NCI-H146 treated with DMSO at 0.1 percent for 48 hours (cell line): ENCODE data around the gene TTC13.
A peak's percentile ranks its signal among the peaks of the same experiment; 100 is the strongest.
"Not testable (repeated sequence)": the region's sequence is repeated elsewhere in the genome, so short reads cannot be mapped to it uniquely, and the experiment has no call there.

Source experiments
- DNase-seq: peaks from one replicate; lab custom pipeline; 2025; ENCODE audit not compliant: unreplicated experiment; lab: John Stamatoyannopoulos, UW

The TTC13 gene

GRCh38 chr1:230992100-230992774, 13.6 kb upstream of the TTC13 start:
- no peak for DNase-seq

DNA sequence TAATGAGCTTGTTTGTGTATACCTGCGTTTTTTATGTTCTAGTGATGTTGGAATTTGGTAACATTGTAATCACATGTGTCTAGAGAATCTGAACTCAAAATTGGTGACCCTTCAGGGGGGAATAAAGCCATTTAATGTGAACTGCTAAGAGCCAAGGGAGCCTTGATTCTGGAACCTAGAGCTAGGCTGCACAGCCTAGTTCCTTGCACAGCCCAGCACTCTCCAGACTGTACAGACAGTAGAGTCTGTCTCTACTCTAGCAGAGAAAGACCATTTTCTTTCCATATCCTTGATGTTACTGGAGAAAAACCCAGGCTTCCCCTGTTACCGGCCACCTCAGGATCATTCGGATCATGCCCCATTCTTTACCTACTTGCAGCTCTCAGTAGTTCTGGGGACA, 8.8 kb upstream of the TTC13 start:
- DNase-seq, result no peak

- DNase-seq, result no peak
Observed at GRCh38 chr1:230986976-230987375, 8.3 kb upstream of the TTC13 start.

GRCh38 chr1:230985711-230986110, 7.0 kb upstream of the TTC13 start:
- DNase-seq, result no peak

GRCh38 chr1:230984622-230985515, 6.2 kb upstream of the TTC13 start:
- DNase-seq, result not testable (repeated sequence)

DNA sequence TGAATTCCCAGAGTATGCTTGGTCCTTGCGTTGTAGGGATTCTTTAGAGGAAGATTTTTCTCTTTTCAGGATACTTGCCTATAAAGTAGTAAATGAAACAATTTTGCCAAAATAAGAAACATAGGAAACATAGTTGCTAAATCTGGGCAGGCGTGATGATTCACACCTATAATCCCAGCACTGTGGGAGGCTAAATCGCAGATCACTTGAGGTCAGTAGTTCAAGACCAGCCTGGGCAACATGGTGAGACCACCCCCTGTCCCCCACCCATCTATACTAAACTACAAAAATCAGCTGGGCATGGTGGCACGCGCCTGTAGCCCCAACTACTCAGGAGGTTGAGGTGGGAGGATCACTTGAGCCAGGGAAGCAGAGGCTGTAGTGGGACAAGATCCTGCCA, 5.2 kb upstream of the TTC13 start:
- no peak for DNase-seq

DNA sequence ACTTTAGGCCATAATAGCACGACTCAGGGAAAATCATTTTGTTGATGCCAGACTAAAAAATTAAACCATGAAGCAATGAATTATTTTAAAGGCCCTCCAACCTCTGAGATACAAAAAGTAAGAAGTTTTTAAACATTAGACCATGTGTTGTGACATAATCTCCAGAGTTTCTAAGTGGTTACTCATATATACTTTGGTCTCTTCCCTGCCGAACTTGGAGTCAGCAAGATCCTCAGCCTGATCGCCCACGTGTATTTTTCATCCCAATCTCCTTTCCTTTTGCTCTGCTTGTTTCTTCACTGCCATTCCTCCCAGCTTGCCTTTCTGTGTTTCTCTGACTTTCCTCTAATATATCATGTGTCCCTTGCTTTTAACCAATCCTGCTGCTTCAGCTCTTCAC, 4.0 kb upstream of the TTC13 start:
- DNase-seq, result no peak

DNA sequence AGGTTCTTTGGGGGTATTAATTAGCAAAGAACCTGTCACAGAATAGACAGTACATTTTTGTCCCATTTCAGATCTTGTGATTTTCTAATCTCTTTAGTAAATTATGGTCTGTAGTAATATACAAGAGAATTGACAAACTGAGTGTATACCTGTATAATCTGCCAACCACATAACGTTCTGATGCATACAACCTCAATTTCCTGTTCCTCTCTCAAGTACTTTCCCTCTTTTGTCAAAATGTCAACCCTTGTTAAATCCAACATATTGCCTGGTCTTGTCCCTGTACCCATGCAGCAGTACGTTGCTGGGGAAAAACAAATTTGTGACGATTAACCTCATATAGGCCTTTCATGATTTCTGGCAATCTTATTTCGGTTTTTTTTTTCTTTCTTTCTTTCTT, 1.3 kb upstream of the TTC13 start:
- no peak for DNase-seq

GRCh38 chr1:230979389-230979716, 692 bp upstream of the TTC13 start:
- DNase-seq, result no peak

DNA sequence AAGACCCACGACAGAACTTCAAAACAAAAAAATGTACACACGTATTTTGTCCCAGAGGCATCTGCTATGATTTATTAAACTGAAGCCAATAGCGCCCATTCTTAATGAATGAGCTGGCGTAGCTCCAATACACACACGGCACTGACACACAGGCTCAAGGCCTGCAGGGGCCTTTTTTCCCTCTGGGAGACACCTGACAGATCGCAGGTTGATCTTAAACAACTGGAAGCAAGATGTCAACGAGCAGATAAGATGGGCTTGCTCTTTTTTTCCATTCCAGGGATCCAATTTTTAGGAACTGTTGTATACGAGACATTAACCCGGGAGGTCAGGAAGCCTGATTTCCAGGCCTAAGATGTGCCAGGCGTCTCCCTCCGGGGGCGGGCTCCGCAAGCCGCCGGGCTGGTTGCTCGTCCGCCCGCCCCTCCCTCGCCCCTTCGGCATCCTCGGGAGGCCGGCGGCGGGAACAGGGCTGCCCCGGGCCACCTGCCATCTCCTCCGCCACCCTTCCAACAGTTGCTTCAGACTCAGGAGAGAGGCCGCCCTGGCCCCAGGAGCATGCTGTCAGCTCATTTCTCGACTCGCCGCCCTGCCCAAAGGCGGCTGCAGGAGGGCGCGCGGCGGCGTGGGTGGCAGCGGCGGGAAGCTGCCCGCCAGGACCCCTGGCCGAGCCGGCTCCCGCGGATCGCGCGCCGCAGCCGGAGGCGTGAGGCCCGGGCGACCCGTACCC, 735 bp downstream of the TTC13 start:
- peak; percentile 69 for DNase-seq

DNA sequence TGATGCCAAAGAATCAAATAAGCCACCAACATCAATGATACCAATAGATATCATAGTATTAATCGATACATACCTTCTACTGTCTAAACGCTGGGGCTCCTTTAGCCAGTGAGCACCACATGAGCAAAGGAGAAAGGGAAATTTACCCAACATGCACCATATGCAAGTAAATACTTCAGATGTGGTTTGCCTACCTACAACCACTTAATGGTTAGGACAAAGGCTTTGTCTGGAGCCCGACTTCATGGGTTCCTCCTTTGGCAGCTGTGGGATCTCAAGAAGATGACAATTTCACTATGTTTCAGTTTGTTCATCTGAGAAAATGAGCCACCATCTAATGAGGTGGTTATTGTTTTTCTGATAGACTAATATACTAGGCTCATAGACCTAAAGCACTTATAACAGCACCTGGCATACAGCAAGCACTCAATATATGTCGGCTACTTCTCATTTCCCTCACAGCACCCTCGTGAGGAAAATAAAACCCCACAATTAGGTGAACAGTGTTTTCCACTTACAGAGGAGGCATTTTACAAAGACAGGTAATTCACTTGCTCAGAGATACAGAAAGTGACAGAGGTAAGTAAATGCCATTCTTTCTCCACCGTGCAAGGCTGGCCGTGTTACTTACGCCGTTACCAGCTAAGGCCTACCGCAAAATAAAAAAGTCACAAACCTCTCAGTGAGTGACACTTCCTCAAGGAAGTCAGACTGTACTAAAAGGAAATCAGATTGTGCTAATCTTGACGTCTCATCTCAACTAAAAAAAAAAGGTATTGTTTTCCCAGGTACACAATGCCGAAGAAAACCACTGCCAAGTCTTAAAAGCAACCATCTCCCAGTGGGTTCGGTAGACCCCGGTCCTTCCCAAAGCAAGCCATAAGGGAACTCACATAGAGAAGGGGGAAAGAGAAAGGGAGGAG, 1.6 kb downstream of the TTC13 start:
- no peak for DNase-seq

DNA sequence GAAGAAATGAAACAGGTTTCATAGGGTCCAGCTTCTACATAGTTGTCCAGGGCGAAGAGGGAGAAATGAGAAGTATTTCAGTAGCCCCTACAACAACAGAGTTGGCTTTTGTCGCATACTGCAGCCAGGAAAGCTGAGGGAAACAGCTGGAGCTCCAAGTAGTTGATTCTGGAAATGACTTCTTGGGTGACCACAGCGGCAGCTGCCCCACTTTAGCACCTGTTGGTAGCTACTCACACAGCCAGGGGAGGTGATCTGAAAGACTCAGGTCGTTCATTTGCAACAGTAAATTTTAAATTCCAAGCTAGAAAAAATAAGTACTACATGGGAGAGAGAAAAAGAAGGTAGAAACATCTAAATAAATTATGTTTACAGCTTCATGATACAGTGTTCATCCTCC, 2.3 kb downstream of the TTC13 start:
- DNase-seq, result no peak

- DNase-seq, result no peak
Observed at GRCh38 chr1:230975636-230976035, 3.0 kb downstream of the TTC13 start.

- no peak for DNase-seq
Observed at GRCh38 chr1:230972855-230973271, 5.8 kb downstream of the TTC13 start.

DNA sequence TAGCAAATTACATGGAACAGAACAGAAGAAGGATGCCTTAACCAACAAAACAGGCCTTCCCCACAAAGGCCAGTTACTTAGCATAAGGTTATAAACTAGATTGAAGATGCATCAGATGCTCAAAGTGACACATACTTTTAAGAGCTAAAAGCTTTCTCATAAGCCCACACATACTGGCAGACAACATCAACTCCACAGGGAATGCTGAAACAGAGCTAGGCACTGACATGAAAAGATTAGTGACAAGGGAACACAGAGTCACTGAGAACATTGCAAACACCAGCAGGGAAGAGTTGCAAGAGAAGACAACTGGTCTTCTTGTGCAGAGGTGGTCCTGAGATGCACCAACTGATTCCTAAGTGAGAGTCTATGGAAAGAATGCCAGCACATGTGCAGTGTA, 6.9 kb downstream of the TTC13 start:
- no peak for DNase-seq

GRCh38 chr1:230970432-230970831, 8.2 kb downstream of the TTC13 start:
- DNase-seq, result no peak

GRCh38 chr1:230966358-230966873, 12.2 kb downstream of the TTC13 start:
- DNase-seq, result no peak

DNA sequence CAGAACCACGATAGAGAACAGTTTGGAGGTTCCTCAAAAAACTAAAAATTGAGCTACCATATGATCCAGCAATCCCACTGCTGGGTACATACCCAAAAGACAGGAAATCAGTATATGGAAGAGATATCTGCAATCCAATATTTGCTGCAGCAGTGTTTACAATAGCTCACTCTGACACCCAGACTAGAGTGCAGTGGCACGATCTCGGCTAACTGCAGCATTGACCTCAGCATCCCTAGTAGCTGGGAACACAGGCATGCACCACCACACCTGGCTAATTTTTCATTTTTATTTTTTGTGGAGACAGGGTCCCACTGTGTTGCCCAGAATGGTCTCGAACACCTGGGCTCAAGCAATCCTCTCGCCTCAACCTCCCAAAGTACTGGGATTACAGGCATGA, 13.1 kb downstream of the TTC13 start:
- DNase-seq, result no peak

DNA sequence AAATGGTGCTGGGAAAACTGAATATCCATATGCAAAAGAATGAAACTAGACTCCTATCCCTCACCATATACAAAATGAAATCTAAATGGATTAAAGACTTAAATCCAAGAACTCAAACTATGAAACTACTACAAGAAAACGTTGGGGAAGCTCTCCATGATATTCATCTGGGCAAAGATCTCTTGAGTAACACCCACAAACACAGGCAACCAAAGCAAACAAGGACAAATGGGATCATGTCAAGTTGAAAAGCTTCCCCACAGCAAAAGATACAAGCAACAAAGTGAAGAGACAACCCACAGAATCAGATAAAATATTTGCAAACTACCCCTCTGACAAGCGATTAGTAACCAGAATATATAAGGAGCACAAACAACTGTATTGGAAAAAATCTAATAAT, 13.8 kb downstream of the TTC13 start:
- no peak for DNase-seq

- no peak for DNase-seq
Observed at GRCh38 chr1:230958370-230958769, 20.3 kb downstream of the TTC13 start.

GRCh38 chr1:230957580-230957989, 21.1 kb downstream of the TTC13 start:
- DNase-seq, result no peak
